ENCODE measurements around the gene GDPD1.

DNA sequence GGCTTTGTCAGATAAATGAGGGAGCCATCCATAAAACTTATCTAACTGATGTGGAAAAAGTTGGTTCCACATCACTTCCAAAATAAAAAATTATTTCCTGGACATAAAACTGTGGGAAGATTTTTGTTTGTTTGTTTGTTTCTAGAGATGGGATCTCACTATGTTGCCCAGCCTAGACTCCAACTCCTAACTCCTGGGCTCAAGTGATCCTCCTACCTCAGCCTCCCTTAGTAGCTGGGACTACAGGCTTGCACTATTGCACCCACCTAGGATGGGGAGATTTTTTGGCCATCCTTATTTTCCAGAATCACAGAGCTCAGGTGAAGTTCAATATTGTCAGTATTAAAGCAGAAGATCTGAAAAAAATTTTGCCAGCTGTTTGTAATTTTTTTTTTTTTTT lies 34.3 kb upstream of the GDPD1 start:
- TF ChIP-seq BCL6 (CRISPR knock-in tag; IDR thresholded peaks at IDR 0.05) (no peak), CHD1 (IDR thresholded peaks at IDR 0.05; ENCODE audit: low read length) (no peak), PYGO2 (tag; IDR thresholded peaks at IDR 0.05) (no peak), SRSF1 (IDR thresholded peaks at IDR 0.05; ENCODE audit: low read depth, low read length) (no peak), NFXL1 (CRISPR knock-in tag; IDR thresholded peaks at IDR 0.05) (no peak)
- TF ChIP-seq, protein P1, sequence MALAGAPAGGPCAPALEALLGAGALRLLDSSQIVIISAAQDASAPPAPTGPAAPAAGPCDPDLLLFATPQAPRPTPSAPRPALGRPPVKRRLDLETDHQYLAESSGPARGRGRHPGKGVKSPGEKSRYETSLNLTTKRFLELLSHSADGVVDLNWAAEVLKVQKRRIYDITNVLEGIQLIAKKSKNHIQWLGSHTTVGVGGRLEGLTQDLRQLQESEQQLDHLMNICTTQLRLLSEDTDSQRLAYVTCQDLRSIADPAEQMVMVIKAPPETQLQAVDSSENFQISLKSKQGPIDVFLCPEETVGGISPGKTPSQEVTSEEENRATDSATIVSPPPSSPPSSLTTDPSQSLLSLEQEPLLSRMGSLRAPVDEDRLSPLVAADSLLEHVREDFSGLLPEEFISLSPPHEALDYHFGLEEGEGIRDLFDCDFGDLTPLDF (CRISPR knock-in tag; IDR thresholded peaks at IDR 0.05): no peak
- TF ChIP-seq, protein P2, sequence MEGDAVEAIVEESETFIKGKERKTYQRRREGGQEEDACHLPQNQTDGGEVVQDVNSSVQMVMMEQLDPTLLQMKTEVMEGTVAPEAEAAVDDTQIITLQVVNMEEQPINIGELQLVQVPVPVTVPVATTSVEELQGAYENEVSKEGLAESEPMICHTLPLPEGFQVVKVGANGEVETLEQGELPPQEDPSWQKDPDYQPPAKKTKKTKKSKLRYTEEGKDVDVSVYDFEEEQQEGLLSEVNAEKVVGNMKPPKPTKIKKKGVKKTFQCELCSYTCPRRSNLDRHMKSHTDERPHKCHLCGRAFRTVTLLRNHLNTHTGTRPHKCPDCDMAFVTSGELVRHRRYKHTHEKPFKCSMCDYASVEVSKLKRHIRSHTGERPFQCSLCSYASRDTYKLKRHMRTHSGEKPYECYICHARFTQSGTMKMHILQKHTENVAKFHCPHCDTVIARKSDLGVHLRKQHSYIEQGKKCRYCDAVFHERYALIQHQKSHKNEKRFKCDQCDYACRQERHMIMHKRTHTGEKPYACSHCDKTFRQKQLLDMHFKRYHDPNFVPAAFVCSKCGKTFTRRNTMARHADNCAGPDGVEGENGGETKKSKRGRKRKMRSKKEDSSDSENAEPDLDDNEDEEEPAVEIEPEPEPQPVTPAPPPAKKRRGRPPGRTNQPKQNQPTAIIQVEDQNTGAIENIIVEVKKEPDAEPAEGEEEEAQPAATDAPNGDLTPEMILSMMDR (IDR thresholded peaks at IDR 0.05 in 2 of 3, conservative IDR thresholded peaks at IDR 0.05 in 1 of 3; ENCODE audit: insufficient read depth in 2 of 3, low read depth in 1 of 3, low read length in 3 of 3): no peak

All from K562 (cell line).